NOMO-1 treated with dmso at 0.1 percent for 144 hours (cell line): ENCODE results near the gene DMBT1.

Experiments used
- DNase-seq: peaks from one replicate; lab custom pipeline; 2025; ENCODE audit not compliant: unreplicated experiment; lab: John Stamatoyannopoulos, UW

DMBT1 gene

GRCh38 chr10:122560279-122560804, at the start of gene DMBT1:
Gene DMBT1 (plus strand): TSS chr10:122560754. CDS start chr10:122560771, 17 bp downstream.
- no peak for DNase-seq

- no peak for DNase-seq
These were observed 47.5 kb upstream of the DMBT1 start for GRCh38 chr10:122513053-122513452.

- no peak for DNase-seq
These were observed 46.3 kb upstream of the DMBT1 start for GRCh38 chr10:122514045-122514840.

GRCh38 chr10:122515022-122515424, 45.5 kb upstream of the DMBT1 start:
- DNase-seq, result no peak

GRCh38 chr10:122515588-122516231, 44.8 kb upstream of the DMBT1 start:
- DNase-seq, result no peak

- DNase-seq, result no peak
These were observed 43.8 kb upstream of the DMBT1 start for GRCh38 chr10:122516734-122517133.

- DNase-seq, result no peak
These were observed 41.4 kb upstream of the DMBT1 start for GRCh38 chr10:122519144-122519543.

GRCh38 chr10:122519873-122520272, 40.7 kb upstream of the DMBT1 start:
- no peak for DNase-seq

GRCh38 chr10:122521011-122521410, 39.5 kb upstream of the DMBT1 start:
- no peak for DNase-seq

GRCh38 chr10:122524811-122525210, 35.7 kb upstream of the DMBT1 start:
- DNase-seq, result no peak

GRCh38 chr10:122525788-122526187, 34.8 kb upstream of the DMBT1 start:
- no peak for DNase-seq

GRCh38 chr10:122526892-122527291, 33.7 kb upstream of the DMBT1 start:
- no peak for DNase-seq

GRCh38 chr10:122530177-122530576, 30.4 kb upstream of the DMBT1 start:
- no peak for DNase-seq

GRCh38 chr10:122531261-122531660, 29.3 kb upstream of the DMBT1 start:
- no peak for DNase-seq

- DNase-seq, result no peak
These were observed 28.6 kb upstream of the DMBT1 start for GRCh38 chr10:122531939-122532338.

GRCh38 chr10:122532601-122533296, 27.8 kb upstream of the DMBT1 start:
- no peak for DNase-seq

- DNase-seq, result no peak
These were observed 23.0 kb upstream of the DMBT1 start for GRCh38 chr10:122537545-122537944.

- peak; percentile 2 for DNase-seq
These were observed 19.0 kb upstream of the DMBT1 start for GRCh38 chr10:122541541-122542002.

GRCh38 chr10:122543676-122544445, 16.7 kb upstream of the DMBT1 start:
- DNase-seq, result no peak

GRCh38 chr10:122544493-122544892, 16.1 kb upstream of the DMBT1 start:
- DNase-seq, result no peak

GRCh38 chr10:122546242-122546641, 14.3 kb upstream of the DMBT1 start:
- no peak for DNase-seq
